Neuronal stem cell (in vitro differentiated cells): ENCODE measurements around the gene RUNX2.

Experiments
- DNase-seq: peaks from one replicate; pipeline ENCODE4 v3.0.0-alpha.2; 2013; ENCODE audit warnings: low spot score
- H2AFZ ChIP-seq: one replicate; pipeline ENCODE4 v1.6.1; 2013; ENCODE audit warnings: mild to moderate bottlenecking, low read length, inconsistent platforms
- H2AK5ac ChIP-seq: 2 replicates; pipeline ENCODE4 v1.6.1; 2013; ENCODE audit warnings: low read depth, mild to moderate bottlenecking, inconsistent platforms, low read length, moderate library complexity, mixed read lengths
- H2BK120ac ChIP-seq: 2 replicates; pipeline ENCODE4 v1.6.1; 2013; ENCODE audit warnings: low read depth, mild to moderate bottlenecking, inconsistent platforms, low read length, moderate library complexity, mixed read lengths
- H2BK12ac ChIP-seq: one replicate; pipeline ENCODE4 v1.6.1; 2013; ENCODE audit warnings: low read length, inconsistent platforms
- H2BK15ac ChIP-seq: 2 replicates; pipeline ENCODE4 v1.6.1; 2013; ENCODE audit warnings: mild to moderate bottlenecking, low read length, inconsistent platforms, mixed read lengths
- H2BK5ac ChIP-seq: one replicate; pipeline ENCODE4 v1.6.1; 2013; ENCODE audit warnings: inconsistent platforms, mild to moderate bottlenecking, low read length, moderate library complexity
- H3K14ac ChIP-seq: one replicate; pipeline ENCODE4 v1.6.1; 2013; ENCODE audit warnings: low read length, inconsistent platforms
- H3K18ac ChIP-seq: 2 replicates; pipeline ENCODE4 v1.6.1; 2013; ENCODE audit warnings: low read length, inconsistent platforms
- H3K23ac ChIP-seq: 2 replicates; pipeline ENCODE4 v1.6.1; 2013; ENCODE audit warnings: low read depth, mild to moderate bottlenecking, mixed read lengths, low read length, inconsistent platforms; ENCODE audit not compliant: poor library complexity
- H3K27ac ChIP-seq: replicated peaks from 3 replicates; pipeline ENCODE4 v1.5.1; 2013; ENCODE audit warnings: low read length, inconsistent platforms
- H3K27me3 ChIP-seq, 3 experiments: 2 replicates each; pipeline ENCODE4 v1.6.1; 2013; ENCODE audit warnings: low read length in 3 of 3, mild to moderate bottlenecking in 2 of 3, inconsistent platforms in 1 of 3, low read depth in 1 of 3, mixed read lengths in 1 of 3, moderate library complexity in 1 of 3; ENCODE audit not compliant: control insufficient read depth in 3 of 3, insufficient read depth in 3 of 3
- H3K36me3 ChIP-seq, 2 donors: replicated peaks in 1 of 2; 2 replicates each; pipeline ENCODE4 v1.6.1; 2013; ENCODE audit warnings: low read length in 2 of 2; ENCODE audit not compliant: control insufficient read depth in 2 of 2, insufficient read depth in 2 of 2
- H3K4ac ChIP-seq: 2 replicates; pipeline ENCODE4 v1.6.1; 2013; ENCODE audit warnings: inconsistent platforms, mild to moderate bottlenecking, low read length, moderate library complexity
- H3K4me1 ChIP-seq, 2 donors: 1 replicate in 1 of 2; 2 replicates in 1 of 2; pipeline ENCODE4 v1.6.1; 2013; ENCODE audit warnings: low read length in 2 of 2, low read depth in 1 of 2; ENCODE audit not compliant: control insufficient read depth in 2 of 2, insufficient read depth in 1 of 2
- H3K4me2 ChIP-seq: one replicate; pipeline ENCODE4 v1.6.1; 2013; ENCODE audit warnings: mild to moderate bottlenecking, low read length, inconsistent platforms; ENCODE audit not compliant: insufficient read depth, poor library complexity, severe bottlenecking
- H3K4me3 ChIP-seq, 2 donors: 2 replicates each; pipeline ENCODE4 v1.5.1; 2013; ENCODE audit warnings: low read length in 2 of 2, mild to moderate bottlenecking in 2 of 2, inconsistent platforms in 1 of 2, moderate library complexity in 1 of 2
- H3K79me1 ChIP-seq: one replicate; pipeline ENCODE4 v1.6.1; 2013; ENCODE audit warnings: low read depth, mild to moderate bottlenecking, inconsistent platforms, low read length, moderate library complexity
- H3K9ac ChIP-seq: one replicate; pipeline ENCODE4 v1.6.1; 2013; ENCODE audit warnings: mild to moderate bottlenecking, low read depth, low read length, inconsistent platforms; ENCODE audit not compliant: poor library complexity
- H3K9me3 ChIP-seq, 2 donors: replicated peaks in 1 of 2; 2 replicates each; pipeline versions ENCODE3 to v1.6.1; 2013; ENCODE audit warnings: low read length in 2 of 2, mild to moderate bottlenecking in 2 of 2, inconsistent platforms in 1 of 2, low read depth in 1 of 2, mixed read lengths in 1 of 2, moderate library complexity in 1 of 2; ENCODE audit not compliant: control insufficient read depth in 2 of 2, insufficient read depth in 1 of 2
- H4K8ac ChIP-seq: one replicate; pipeline ENCODE4 v1.6.1; 2013; ENCODE audit warnings: low read depth, mild to moderate bottlenecking, inconsistent platforms, low read length, moderate library complexity
- H4K91ac ChIP-seq: one replicate; pipeline ENCODE4 v1.6.1; 2013; ENCODE audit warnings: low read length, low read depth, mild to moderate bottlenecking, inconsistent platforms; ENCODE audit not compliant: poor library complexity
- WGBS, 2 donors: extraction: QIAGEN DNeasy Blood & Tissue Kit; methylation state at CpG; one replicate each; pipeline ENCODE4 v1.1.7; 2013; ENCODE audit warnings: missing lambda C conversion rate in 2 of 2, mixed read lengths in 1 of 2; ENCODE audit not compliant: insufficient read length in 2 of 2, insufficient replicate concordance in 1 of 2; ENCODE audit errors: extremely low coverage in 2 of 2; 5-methylcytosine and 5-hydroxymethylcytosine counted together

RUNX2 gene

DNA sequence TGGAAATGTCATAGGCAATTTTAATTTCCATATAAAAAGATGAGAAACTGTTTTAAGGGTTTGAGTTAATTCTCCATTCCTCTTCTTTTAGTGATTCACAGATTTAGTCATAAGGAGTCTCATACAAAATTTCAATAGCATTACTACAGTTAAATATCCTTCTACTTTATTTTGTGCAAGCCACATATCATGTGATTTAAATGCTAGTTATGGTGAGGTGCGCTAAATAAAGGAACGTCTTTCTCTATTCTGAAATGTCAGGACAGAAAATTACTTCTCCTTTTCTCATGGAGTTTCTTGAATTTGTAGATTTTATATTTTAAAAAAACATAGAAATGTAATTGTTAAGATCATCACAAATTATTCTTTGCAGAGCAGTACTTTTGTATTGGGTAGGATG lies 99.6 kb downstream of the RUNX2 start:
- no peak overlapping the region for H3K9ac ChIP-seq
- DNase-seq = no peak
- no peak overlapping the region for H2BK12ac ChIP-seq
- peaks cover 0 to 20% (median 9%) of the 10 kb centered on the region in 3 experiments for H3K27me3 ChIP-seq
- no CpG with 5 or more reads among the region's 2 CpGs for WGBS, 2 donors
- no peak overlapping the region for H2BK15ac ChIP-seq
- H2AK5ac ChIP-seq = no peak overlapping the region
- no peak overlapping the region for H2BK120ac ChIP-seq
- peaks cover 0 to 60% of the 10 kb centered on the region in 2 donors for H3K36me3 ChIP-seq
- H3K4ac ChIP-seq = no peak overlapping the region
- no peak overlapping the region for H3K18ac ChIP-seq
- H3K4me3 ChIP-seq = no peak overlapping the region
- no peak overlapping the region for H3K23ac ChIP-seq
- H3K27ac ChIP-seq = no peak overlapping the region
- no peak overlapping the region for H2BK5ac ChIP-seq
- no peak overlapping the region for H3K4me2 ChIP-seq
- no peak overlapping the region for H4K91ac ChIP-seq
- H3K9me3 ChIP-seq = no peaks in the 10 kb centered on the region
- no peak overlapping the region for H3K14ac ChIP-seq
- no peak overlapping the region for H2AFZ ChIP-seq
- no peak overlapping the region for H4K8ac ChIP-seq
- peaks cover 2 to 4% of the 10 kb centered on the region in 2 donors for H3K4me1 ChIP-seq
- no peaks in the 10 kb centered on the region for H3K79me1 ChIP-seq

GRCh38 chr6:45428727-45429126 lies 100.6 kb downstream of the RUNX2 start:
- H2BK12ac ChIP-seq = no peak overlapping the region
- no peak for DNase-seq
- no peak overlapping the region for H2BK120ac ChIP-seq

DNA sequence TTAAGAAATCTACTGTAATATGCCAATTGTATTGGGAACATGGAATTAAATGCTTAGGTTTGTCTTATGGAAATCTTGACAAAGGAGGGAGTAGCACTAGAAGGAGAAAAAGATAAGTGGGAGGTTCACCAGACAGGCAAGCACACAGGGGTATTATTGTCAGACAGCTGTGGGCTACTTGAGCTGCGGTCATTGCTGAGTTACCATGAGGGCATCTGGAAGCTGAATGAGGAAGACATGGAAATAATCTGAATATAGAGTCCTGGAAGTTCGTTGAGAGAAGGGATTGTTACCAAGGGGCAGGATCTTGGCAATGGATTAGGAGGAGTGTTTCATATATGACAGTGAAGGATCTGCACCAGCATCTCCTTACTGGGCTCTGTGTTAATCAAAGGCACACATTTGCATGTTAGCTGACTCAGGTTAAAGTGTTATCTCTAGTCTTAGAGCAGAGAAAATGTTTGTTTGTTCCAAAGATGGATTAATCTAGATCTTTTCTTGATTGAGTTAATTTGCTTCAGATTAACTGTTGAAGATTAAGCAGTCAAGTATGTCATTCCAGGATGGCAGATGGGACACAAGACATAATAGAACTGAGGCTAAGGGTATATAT lies 102.6 kb downstream of the RUNX2 start:
- no peak overlapping the region for H3K4me3 ChIP-seq
- H3K18ac ChIP-seq = no peak overlapping the region
- H3K27ac ChIP-seq = no peak overlapping the region
- H3K9ac ChIP-seq = no peak overlapping the region
- no peak overlapping the region for H3K4ac ChIP-seq
- no peak overlapping the region for H4K8ac ChIP-seq
- H3K79me1 ChIP-seq = no peaks in the 10 kb centered on the region
- H2BK120ac ChIP-seq = no peak overlapping the region
- no peaks in the 10 kb centered on the region for H3K27me3 ChIP-seq
- no peak overlapping the region for H2BK12ac ChIP-seq
- no peaks in the 10 kb centered on the region for H3K9me3 ChIP-seq
- no peak overlapping the region for H3K14ac ChIP-seq
- H2AFZ ChIP-seq = no peak overlapping the region
- H3K23ac ChIP-seq = no peak overlapping the region
- peaks cover 0 to 87% of the 10 kb centered on the region in 2 donors for H3K36me3 ChIP-seq
- H3K4me1 ChIP-seq = peaks cover 0 to 4% of the 10 kb centered on the region in 2 donors
- H2BK5ac ChIP-seq = no peak overlapping the region
- H3K4me2 ChIP-seq = no peak overlapping the region
- no CpG with 5 or more reads among the region's 2 CpGs for WGBS, 2 donors
- no peak overlapping the region for H2AK5ac ChIP-seq
- no peak overlapping the region for H4K91ac ChIP-seq
- no peak for DNase-seq
- H2BK15ac ChIP-seq = no peak overlapping the region

More at GRCh38 chr6:45428727-45429126, 100.6 kb downstream of the RUNX2 start:
- Histone ChIP-seq H4K8ac (no peak overlapping the region), H3K9me3 (no peaks in the 10 kb centered on the region), H3K18ac (no peak overlapping the region), H2AFZ (no peak overlapping the region), H3K36me3 (peaks cover 0 to 70% of the 10 kb centered on the region in 2 donors), H3K4me1 (peaks cover 2 to 4% of the 10 kb centered on the region in 2 donors), H4K91ac (no peak overlapping the region), H3K27ac (no peak overlapping the region), H3K27me3 (peaks cover 0 to 10% (median 6%) of the 10 kb centered on the region in 3 experiments), H3K4me3 (no peak overlapping the region), H2BK15ac (no peak overlapping the region), H2BK5ac (no peak overlapping the region), H3K4me2 (no peak overlapping the region), H3K9ac (no peak overlapping the region), H3K23ac (no peak overlapping the region), H3K4ac (no peak overlapping the region), H3K14ac (no peak overlapping the region), H3K79me1 (no peaks in the 10 kb centered on the region), H2AK5ac (no peak overlapping the region)
- no CpG with 5 or more reads among the region's 2 CpGs for WGBS, 2 donors

DNA sequence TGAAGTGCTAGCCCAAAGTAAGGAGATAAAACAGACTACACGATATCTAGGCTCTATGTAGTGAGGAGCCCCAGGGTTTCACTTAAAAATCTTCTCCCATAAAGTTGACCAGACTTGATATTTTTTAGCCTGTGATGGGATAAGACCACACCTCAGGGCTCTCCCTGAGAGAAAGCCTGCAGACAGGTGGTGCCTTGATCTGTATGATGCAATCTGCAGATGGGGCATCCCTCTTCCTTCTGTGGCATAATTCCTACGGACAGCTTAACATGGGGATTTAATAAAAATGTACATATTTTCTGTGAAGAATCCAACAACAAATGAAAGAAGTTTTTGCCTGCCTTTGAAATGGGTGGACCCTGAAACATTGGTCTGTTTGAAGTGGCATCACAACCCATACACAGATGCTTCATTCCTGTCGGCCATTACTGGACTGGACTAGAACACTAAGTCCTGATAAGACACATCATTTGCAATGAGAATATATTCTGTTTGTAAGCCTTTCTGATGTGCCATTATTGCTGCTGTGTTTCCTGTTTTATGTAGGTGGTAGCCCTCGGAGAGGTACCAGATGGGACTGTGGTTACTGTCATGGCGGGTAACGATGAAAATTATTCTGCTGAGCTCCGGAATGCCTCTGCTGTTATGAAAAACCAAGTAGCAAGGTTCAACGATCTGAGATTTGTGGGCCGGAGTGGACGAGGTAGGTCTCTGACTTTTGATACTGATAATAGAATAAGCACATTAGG lies 103.4 kb downstream of the RUNX2 start:
- Histone ChIP-seq H2BK120ac (no peak overlapping the region), H3K18ac (no peak overlapping the region), H3K9me3 (no peaks in the 10 kb centered on the region), H3K4me1 (no peaks in the 10 kb centered on the region), H3K27ac (no peak overlapping the region), H3K79me1 (no peaks in the 10 kb centered on the region), H3K4ac (no peak overlapping the region), H2AFZ (no peak overlapping the region), H3K4me2 (no peak overlapping the region), H3K9ac (no peak overlapping the region), H3K27me3 (no peaks in the 10 kb centered on the region), H2BK12ac (no peak overlapping the region), H2BK5ac (no peak overlapping the region), H3K14ac (no peak overlapping the region), H2BK15ac (no peak overlapping the region), H4K91ac (no peak overlapping the region), H2AK5ac (no peak overlapping the region), H3K4me3 (no peak overlapping the region), H4K8ac (no peak overlapping the region), H3K23ac (no peak overlapping the region), H3K36me3 (peaks cover 0 to 88% of the 10 kb centered on the region in 2 donors)
- no peak for DNase-seq
- no CpG with 5 or more reads among the region's 10 CpGs for WGBS, 2 donors
